IMR-90 (cell line): Measurements from ENCODE around the gene MPIG6B. TPM values are rescaled to one million over a fixed set of nuclear protein-coding genes. Genes with fewer than 3 reads are reported as not detected.

ENCODE experiments used
- ATAC-seq: fragments of 200-7000 bp; cut with Tn5 transposase; 2 replicates; pipeline ENCODE4 v1.9.1; 2020; ENCODE audit warnings: low read depth, mild to moderate bottlenecking, moderate library complexity
- BruUV-seq: library from RNA; stranded (reverse); fragments of 400-500 nt; replicated peaks from 2 replicates; lab custom pipeline; 2021; lab: Mats Ljungman, UMichigan
- CTCF ChIA-PET: fragments of 300-600 bp; formaldehyde crosslinking; extraction: SDS; loops from one replicate; lab custom pipeline; 2021; ENCODE audit warnings: antibody characterized with exemption; lab: Yijun Ruan, JAX
- POLR2A ChIA-PET: fragments of 300-600 bp; sonication (Branson Sonifier 250); formaldehyde crosslinking; loops from one replicate; lab custom pipeline; 2022; ENCODE audit warnings: antibody characterized with exemption; ENCODE audit not compliant: unreplicated experiment; lab: Charles Lee
- DNase-seq: peaks from one replicate; pipeline ENCODE4 v3.0.0; 2013
- H2AFZ ChIP-seq: replicated peaks from 2 replicates; pipeline ENCODE3; 2013; ENCODE audit warnings: low read length, mild to moderate bottlenecking; ENCODE audit not compliant: poor library complexity
- H2AK5ac ChIP-seq: 2 replicates; pipeline ENCODE4 v1.6.1; 2013; ENCODE audit warnings: low read depth, low read length, inconsistent platforms
- H2AK9ac ChIP-seq: replicated peaks from 2 replicates; pipeline ENCODE3; 2013; ENCODE audit warnings: mild to moderate bottlenecking, low read depth, low read length, moderate library complexity; ENCODE audit not compliant: poor library complexity
- H2BK120ac ChIP-seq: 2 replicates; pipeline ENCODE4 v1.6.1; 2013; ENCODE audit warnings: low read depth, low read length, inconsistent platforms
- H2BK15ac ChIP-seq: 3 replicates; pipeline ENCODE4 v1.6.1; 2013; ENCODE audit warnings: low read depth, low read length, inconsistent platforms
- H2BK20ac ChIP-seq: 2 replicates; pipeline ENCODE4 v1.6.1; 2013; ENCODE audit warnings: low read depth, mild to moderate bottlenecking, inconsistent platforms, low read length, moderate library complexity
- H2BK5ac ChIP-seq: 2 replicates; pipeline ENCODE4 v1.6.1; 2013; ENCODE audit warnings: mild to moderate bottlenecking, low read depth, low read length, inconsistent platforms; ENCODE audit not compliant: poor library complexity, severe bottlenecking
- H3K14ac ChIP-seq: replicated peaks from 2 replicates; pipeline ENCODE4 v1.6.1; 2013; ENCODE audit warnings: low read depth, low read length, inconsistent platforms
- H3K18ac ChIP-seq: 2 replicates; pipeline ENCODE4 v1.6.1; 2013; ENCODE audit warnings: low read depth, low read length, control low read depth
- H3K23ac ChIP-seq: 2 replicates; pipeline ENCODE4 v1.6.1; 2013; ENCODE audit warnings: low read depth, low read length, inconsistent platforms
- H3K27ac ChIP-seq: 2 replicates; pipeline ENCODE4 v1.5.1; 2013; ENCODE audit warnings: mild to moderate bottlenecking, control low read depth, low read length; ENCODE audit not compliant: insufficient read depth
- H3K27me3 ChIP-seq: 2 replicates; pipeline ENCODE4 v1.6.1; 2013; ENCODE audit warnings: low read length; ENCODE audit not compliant: control insufficient read depth, insufficient read depth
- H3K36me3 ChIP-seq: 2 replicates; pipeline ENCODE4 v1.6.1; 2013; ENCODE audit warnings: low read length, mixed read lengths; ENCODE audit not compliant: control insufficient read depth, insufficient read depth
- H3K4ac ChIP-seq: 2 replicates; pipeline ENCODE4 v1.6.1; 2013; ENCODE audit warnings: low read depth, low read length, inconsistent platforms
- H3K4me1 ChIP-seq: 2 replicates; pipeline ENCODE4 v1.6.1; 2013; ENCODE audit warnings: low read length, mixed read lengths; ENCODE audit not compliant: control insufficient read depth, insufficient read depth
- H3K4me2 ChIP-seq: 2 replicates; pipeline ENCODE4 v1.6.1; 2013; ENCODE audit warnings: low read depth, mild to moderate bottlenecking, control low read depth, low read length, moderate library complexity
- H3K4me3 ChIP-seq: 2 replicates; pipeline ENCODE4 v1.5.1; 2013; ENCODE audit warnings: low read depth, mild to moderate bottlenecking, control low read depth, low read length, moderate library complexity; ENCODE audit not compliant: insufficient read depth
- H3K56ac ChIP-seq: 2 replicates; pipeline ENCODE4 v1.6.1; 2013; ENCODE audit warnings: low read length, inconsistent platforms; ENCODE audit not compliant: insufficient read depth; ENCODE audit errors: extremely low read depth
- H3K79me1 ChIP-seq, 2 experiments: 2 replicates each; pipeline ENCODE4 v1.6.1; 2013; ENCODE audit warnings: low read length in 2 of 2, inconsistent platforms in 1 of 2, low read depth in 1 of 2
- H3K9ac ChIP-seq: 2 replicates; pipeline ENCODE4 v1.6.1; 2013; ENCODE audit warnings: low read depth, low read length, control low read depth
- H3K9me1 ChIP-seq: 2 replicates; pipeline ENCODE4 v1.6.1; 2013; ENCODE audit warnings: low read length, inconsistent platforms; ENCODE audit not compliant: insufficient read depth
- H3K9me3 ChIP-seq: 2 replicates; pipeline ENCODE4 v1.6.1; 2013; ENCODE audit warnings: low read length; ENCODE audit not compliant: control insufficient read depth, insufficient read depth
- H4K20me1 ChIP-seq: 2 replicates; pipeline ENCODE4 v1.6.1; 2013; ENCODE audit warnings: low read length, inconsistent platforms; ENCODE audit not compliant: insufficient read depth
- H4K5ac ChIP-seq: 2 replicates; pipeline ENCODE4 v1.6.1; 2013; ENCODE audit warnings: mild to moderate bottlenecking, low read depth, low read length, control low read depth
- H4K8ac ChIP-seq, 2 experiments: 2 replicates each; pipeline ENCODE4 v1.6.1; 2013; ENCODE audit warnings: low read depth in 2 of 2, low read length in 2 of 2, control low read depth in 1 of 2, inconsistent platforms in 1 of 2
- H4K91ac ChIP-seq: 2 replicates; pipeline ENCODE4 v1.6.1; 2013; ENCODE audit warnings: low read depth, low read length, inconsistent platforms; ENCODE audit not compliant: insufficient read depth
- CEBPB ChIP-seq: IDR thresholded peaks from 2 replicates; pipeline ENCODE4 v1.6.1; 2012; ENCODE audit warnings: low read depth, low read length, improper control_type of control experiment
- CHD1 ChIP-seq: IDR thresholded peaks from 2 replicates; pipeline ENCODE4 v1.6.1; 2012; ENCODE audit warnings: low read depth, low read length, improper control_type of control experiment
- ELK1 ChIP-seq: fragments of 150-350 bp; IDR thresholded peaks from 2 replicates; pipeline ENCODE4 v1.6.1; 2016; ENCODE audit warnings: low read depth, mild to moderate bottlenecking, low read length, moderate library complexity, borderline replicate concordance
- MAFK ChIP-seq: IDR thresholded peaks from 2 replicates; pipeline ENCODE4 v1.6.1; 2012; ENCODE audit warnings: low read depth, low read length, improper control_type of control experiment
- MAZ ChIP-seq: IDR thresholded peaks from 2 replicates; pipeline ENCODE4 v1.6.1; 2012; ENCODE audit warnings: low read depth, mild to moderate bottlenecking, low read length, improper control_type of control experiment, moderate library complexity, borderline replicate concordance
- NFE2L2 ChIP-seq: fragments of 150-350 bp; IDR thresholded peaks from 2 replicates; pipeline ENCODE4 v1.6.1; 2016; ENCODE audit warnings: low read depth, mild to moderate bottlenecking, low read length
- POLR2A ChIP-seq: IDR thresholded peaks from 2 replicates; pipeline ENCODE4 v1.6.1; 2012; ENCODE audit warnings: mild to moderate bottlenecking, low read depth, low read length
- RAD21 ChIP-seq: IDR thresholded peaks from 2 replicates; pipeline ENCODE4 v1.6.1; 2012; ENCODE audit warnings: low read length, improper control_type of control experiment
- RCOR1 ChIP-seq: IDR thresholded peaks from 2 replicates; pipeline ENCODE4 v1.6.1; 2012; ENCODE audit warnings: mild to moderate bottlenecking, low read length, improper control_type of control experiment; ENCODE audit not compliant: insufficient replicate concordance
- RFX5 ChIP-seq: IDR thresholded peaks from 2 replicates; pipeline ENCODE4 v1.8.0; 2012; ENCODE audit warnings: low read depth, mild to moderate bottlenecking, low read length, moderate library complexity
- SMC3 ChIP-seq: fragments of 150-350 bp; IDR thresholded peaks from 2 replicates; pipeline ENCODE4 v1.6.1; 2016; ENCODE audit warnings: low read depth, mild to moderate bottlenecking, antibody characterized with exemption, low read length, moderate library complexity
- USF2 ChIP-seq: fragments of 150-350 bp; IDR thresholded peaks from 2 replicates; pipeline ENCODE4 v1.6.1; 2017; ENCODE audit warnings: mild to moderate bottlenecking, antibody characterized with exemption, low read length, low read depth
- WGBS, 2 experiments: methylation state at CpG; one replicate each; pipeline versions ENCODE4 v1.1.5 to v1.1.7; 2013; ENCODE audit warnings: missing lambda C conversion rate in 2 of 2; ENCODE audit not compliant: insufficient read length in 1 of 2; ENCODE audit errors: extremely low coverage in 2 of 2; 5-methylcytosine and 5-hydroxymethylcytosine counted together
- dilution Hi-C: fragments of 300-500 bp; cut with HindIII; formaldehyde crosslinking; loops from one replicate; pipeline ENCODE4 v1.14.3; 2018; ENCODE audit warnings: low sequenced_read_pairs; ENCODE audit not compliant: unreplicated experiment
- in situ Hi-C: fragments of 300-500 bp; cut with MboI; formaldehyde crosslinking; loops from 3 replicates; pipeline ENCODE4 v1.14.3; 2019; ENCODE audit warnings: low sequenced_read_pairs, inconsistent platforms, mixed read lengths
- intact Hi-C: fragments of 100-400 bp; cut with micrococcal nuclease; formaldehyde crosslinking; loops from 2 replicates; pipeline ENCODE4 v1.10.0; 2022
- polyA plus RNA-seq, 3 experiments: library from polyadenylated mRNA; depleted of rRNA; stranded (reverse); fragments of >200 nt; gene quantifications; 2 replicates each; pipeline ENCODE4 v1.2.3, GENCODE V29; 2012; ENCODE audit warnings: low replicate concordance in 1 of 3
- total RNA-seq: library from RNA; depleted of rRNA; stranded (reverse); fragments of >200 nt; gene quantifications from 2 replicates; pipeline ENCODE4 v1.2.3, GENCODE V29; 2012

Gene MPIG6B
- total and polyA plus RNA-seq, 2 of the 4 experiments (the other 2 are of a cell fraction), result not detected

DNA sequence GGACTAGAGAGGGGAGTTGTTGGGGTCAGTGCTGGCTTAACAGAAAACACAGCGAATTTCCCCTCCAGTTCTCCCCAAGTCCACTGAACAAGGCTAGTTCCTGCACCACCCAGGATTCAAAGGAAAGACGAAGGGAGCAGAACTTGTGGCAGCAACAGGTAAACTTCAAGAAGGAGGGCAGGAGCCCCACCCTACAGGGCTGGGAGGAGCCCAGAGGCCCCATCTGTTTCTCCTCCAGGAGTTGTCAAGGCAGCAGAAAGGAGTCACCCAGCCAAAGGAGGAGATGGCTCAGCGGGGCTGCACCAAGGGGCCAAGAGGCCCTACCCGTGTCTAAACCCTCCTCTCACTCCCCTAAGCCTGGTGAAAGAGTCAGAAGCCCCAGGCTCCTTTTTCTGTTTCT is 41.0 kb downstream of the MPIG6B start:
- Histone ChIP-seq H3K9me1 (peaks cover 9% of the 10 kb centered on the region), H2BK20ac (no peak overlapping the region), H3K9me3 (no peaks in the 10 kb centered on the region), H3K4me3 (no peak overlapping the region), H4K91ac (no peak overlapping the region), H2BK15ac (no peak overlapping the region), H3K27me3 (no peaks in the 10 kb centered on the region), H3K9ac (no peak overlapping the region), H2BK5ac (no peak overlapping the region), H4K20me1 (no peaks in the 10 kb centered on the region), H3K56ac (no peak overlapping the region), H3K79me1 (no peaks in the 10 kb centered on the region), H3K36me3 (peaks cover 5% of the 10 kb centered on the region; the same call in 1 of the 2 replicates), H2BK120ac (no peak overlapping the region), H2AFZ (no peak overlapping the region), H3K18ac (no peak overlapping the region), H3K4me1 (peaks cover 4% of the 10 kb centered on the region), H3K23ac (no peak overlapping the region), H2AK5ac (no peak overlapping the region; the same call in 1 of the 2 replicates), H4K5ac (no peak overlapping the region), H3K14ac (no peak overlapping the region), H4K8ac (no peak overlapping the region), H3K27ac (no peak overlapping the region), H2AK9ac (peak overlapping the region; percentile 71), H3K4me2 (no peak overlapping the region), H3K4ac (no peak overlapping the region)
- intact Hi-C loops (no loop called here), in situ Hi-C loops (no loop called here), dilution Hi-C loops (no loop called here)
- ChIA-PET CTCF (interaction anchor here (0.6 kb wide), 1 partner anchor 27 kb away, joined by 3 read pairs; no protein-coding TSS in a partner anchor), POLR2A (no interaction called here)
- WGBS, 2 experiments, result no CpG with 5 or more reads among the region's 4 CpGs
- ATAC-seq, result no peak
- DNase-seq, result no peak
- TF ChIP-seq RFX5, result no peak
- no peak for TF ChIP-seq RCOR1
- no peak for TF ChIP-seq MAZ
- no peak for TF ChIP-seq CHD1
- no peak for TF ChIP-seq NFE2L2
- TF ChIP-seq RAD21, result no peak
- no peak for TF ChIP-seq USF2
- no peak for TF ChIP-seq SMC3
- TF ChIP-seq ELK1, result no peak
- no peak for TF ChIP-seq MAFK
- no peak for TF ChIP-seq POLR2A
- TF ChIP-seq CEBPB, result no peak
- no TSS peak for BruUV-seq
